Measurements from ENCODE around the gene PLPPR1. TPM values are rescaled to one million over a fixed set of nuclear protein-coding genes. Genes with fewer than 3 reads are reported as not detected.

The PLPPR1 gene
- polyA plus RNA-seq, 3 donors, result not detected

GRCh38 chr9:100990605-100991381, 37.7 kb upstream of the PLPPR1 start:
- DNase-seq, result no peak
- Mint-ChIP-seq H3K9me3 (peaks cover 0 to 6% (median 0%) of the 10 kb centered on the region in 7 donors), H3K27ac (no peak overlapping the region), H3K27me3 (ENCODE audit: low read depth in 3 of 3) (peaks cover 0 to 2% (median 0%) of the 10 kb centered on the region in 3 donors), H3K4me3 (no peak overlapping the region), H3K36me3 (no peaks in the 10 kb centered on the region), H3K4me1 (no peaks in the 10 kb centered on the region)
- no peak overlapping the region for H3K27ac ChIP-seq (ENCODE audit: low read depth in 1 of 2, low read length in 2 of 2)
- H3K79me2 ChIP-seq (ENCODE audit: insufficient read depth, low read length), result no peaks in the 10 kb centered on the region
- H3K27me3 ChIP-seq (ENCODE audit: control insufficient read depth in 2 of 2, insufficient read depth in 2 of 2, low read length in 2 of 2), result no peaks in the 10 kb centered on the region
- H3K4me3 ChIP-seq (replicated peaks in 1 of 3; ENCODE audit: low read depth in 2 of 3, low read length in 3 of 3), result no peak overlapping the region
- H4K20me1 ChIP-seq (ENCODE audit: insufficient read depth, low read length), result no peaks in the 10 kb centered on the region
- no peak overlapping the region for H3K9ac ChIP-seq (ENCODE audit: insufficient read depth, low read length, poor library complexity, severe bottlenecking)
- no peak for TF ChIP-seq CTCF (IDR thresholded peaks at IDR 0.05)
- no peak overlapping the region for H3K4me2 ChIP-seq (replicated peaks; ENCODE audit: extremely low read depth, low read length, poor library complexity, severe bottlenecking)
- H3K36me3 ChIP-seq (replicated peaks in 1 of 2; ENCODE audit: control insufficient read depth in 1 of 2, insufficient read depth in 2 of 2, low read length in 2 of 2), result no peaks in the 10 kb centered on the region
- intact Hi-C loops (cut with micrococcal nuclease), result no loop called here
- no peaks in the 10 kb centered on the region for H3K9me3 ChIP-seq (replicated peaks in 1 of 2; ENCODE audit: control insufficient read depth in 1 of 2, insufficient read depth in 1 of 2, low read length in 2 of 2)
- 33% methylated on average over 1 of the region's 1 CpG for WGBS (ENCODE audit: insufficient coverage)
- H2AFZ ChIP-seq (ENCODE audit: insufficient read depth, low read depth, low read length, poor library complexity, severe bottlenecking), result no peak overlapping the region
- H3K4me1 ChIP-seq (ENCODE audit: control insufficient read depth in 1 of 2, insufficient read depth in 2 of 2, low read length in 2 of 2), result no peaks in the 10 kb centered on the region

GRCh38 chr9:100992632-100993031, 35.9 kb upstream of the PLPPR1 start:
- no peaks in the 10 kb centered on the region for H3K27me3 ChIP-seq (ENCODE audit: control insufficient read depth in 2 of 2, insufficient read depth in 2 of 2, low read length in 2 of 2)
- no peak overlapping the region for H2AFZ ChIP-seq (ENCODE audit: insufficient read depth, low read depth, low read length, poor library complexity, severe bottlenecking)
- H3K4me1 ChIP-seq (ENCODE audit: control insufficient read depth in 1 of 2, insufficient read depth in 2 of 2, low read length in 2 of 2), result no peaks in the 10 kb centered on the region
- no peak for TF ChIP-seq CTCF (IDR thresholded peaks at IDR 0.05)
- H3K4me1 Mint-ChIP-seq, result no peaks in the 10 kb centered on the region
- no peaks in the 10 kb centered on the region for H3K79me2 ChIP-seq (ENCODE audit: insufficient read depth, low read length)
- peaks cover 0 to 2% (median 0%) of the 10 kb centered on the region in 3 donors for H3K27me3 Mint-ChIP-seq (ENCODE audit: low read depth in 3 of 3)
- DNase-seq, result no peak
- H3K27ac ChIP-seq (ENCODE audit: low read depth in 1 of 2, low read length in 2 of 2), result no peak overlapping the region
- no peaks in the 10 kb centered on the region for H3K9me3 ChIP-seq (replicated peaks in 1 of 2; ENCODE audit: control insufficient read depth in 1 of 2, insufficient read depth in 1 of 2, low read length in 2 of 2)
- intact Hi-C loops (cut with micrococcal nuclease), result no loop called here
- H3K36me3 ChIP-seq (replicated peaks in 1 of 2; ENCODE audit: control insufficient read depth in 1 of 2, insufficient read depth in 2 of 2, low read length in 2 of 2), result no peaks in the 10 kb centered on the region
- H3K4me3 Mint-ChIP-seq, result no peak overlapping the region
- no peaks in the 10 kb centered on the region for H3K36me3 Mint-ChIP-seq
- no peak overlapping the region for H3K9ac ChIP-seq (ENCODE audit: insufficient read depth, low read length, poor library complexity, severe bottlenecking)
- peaks cover 0 to 4% (median 0%) of the 10 kb centered on the region in 7 donors for H3K9me3 Mint-ChIP-seq
- no peak overlapping the region for H3K4me2 ChIP-seq (replicated peaks; ENCODE audit: extremely low read depth, low read length, poor library complexity, severe bottlenecking)
- H4K20me1 ChIP-seq (ENCODE audit: insufficient read depth, low read length), result no peaks in the 10 kb centered on the region
- no CpG with 5 or more reads among the region's 1 CpG for WGBS (ENCODE audit: insufficient coverage)
- no peak overlapping the region for H3K4me3 ChIP-seq (replicated peaks in 1 of 3; ENCODE audit: low read depth in 2 of 3, low read length in 3 of 3)
- H3K27ac Mint-ChIP-seq, result no peak overlapping the region

All from CD14-positive monocyte (primary cell).